GOT3 (cell line): ENCODE measurements around the gene SNX3.
A peak's percentile ranks its signal among the peaks of the same experiment; 100 is the strongest.
"Not testable (repeated sequence)": the region's sequence is repeated elsewhere in the genome, so short reads cannot be mapped to it uniquely, and the experiment has no call there.

Experiments
- DNase-seq: peaks from one replicate; lab custom pipeline; 2025; ENCODE audit warnings: mixed read lengths; lab: John Stamatoyannopoulos, UW

Gene SNX3

GRCh38 chr6:108260809-108261569 is at the start of gene SNX3:
SNX3 (minus strand) TSS chr6:108261040; CDS start chr6:108260921, 119 bp downstream.
- peak; percentile 83 for DNase-seq

- no peak for DNase-seq
Measured at GRCh38 chr6:108309844-108310243, 49.0 kb upstream of the SNX3 start.

GRCh38 chr6:108308641-108309040 is 47.8 kb upstream of the SNX3 start:
- DNase-seq: not testable (repeated sequence)

GRCh38 chr6:108304646-108305045 is 43.8 kb upstream of the SNX3 start:
- DNase-seq: no peak

GRCh38 chr6:108302386-108302785 is 41.5 kb upstream of the SNX3 start:
- no peak for DNase-seq

- DNase-seq: no peak
Measured at GRCh38 chr6:108295676-108296075, 34.8 kb upstream of the SNX3 start.

GRCh38 chr6:108294727-108295625 is 34.1 kb upstream of the SNX3 start, which contains the start of gene AFG1L:
AFG1L (plus strand) TSS chr6:108295054; CDS start chr6:108295080, 26 bp downstream.
- peak; percentile 70 for DNase-seq

GRCh38 chr6:108294297-108294726 is 33.5 kb upstream of the SNX3 start:
- DNase-seq: no peak

GRCh38 chr6:108293527-108294296 is 32.9 kb upstream of the SNX3 start:
- no peak for DNase-seq

- not testable (repeated sequence) for DNase-seq
Measured at GRCh38 chr6:108292561-108292960, 31.7 kb upstream of the SNX3 start.

GRCh38 chr6:108291091-108291490 is 30.3 kb upstream of the SNX3 start:
- DNase-seq: no peak

- no peak for DNase-seq
Measured at GRCh38 chr6:108288742-108289141, 27.9 kb upstream of the SNX3 start.

GRCh38 chr6:108287373-108287772 is 26.5 kb upstream of the SNX3 start:
- DNase-seq: no peak

GRCh38 chr6:108286366-108286765 is 25.5 kb upstream of the SNX3 start:
- no peak for DNase-seq

GRCh38 chr6:108285381-108285780 is 24.5 kb upstream of the SNX3 start:
- DNase-seq: no peak

- no peak for DNase-seq
Measured at GRCh38 chr6:108277831-108278230, 17.0 kb upstream of the SNX3 start.

- DNase-seq: no peak
Measured at GRCh38 chr6:108277295-108277694, 16.5 kb upstream of the SNX3 start.

GRCh38 chr6:108275976-108276375 is 15.1 kb upstream of the SNX3 start:
- DNase-seq: no peak

- DNase-seq: no peak
Measured at GRCh38 chr6:108274546-108274945, 13.7 kb upstream of the SNX3 start.

GRCh38 chr6:108269955-108270354 is 9.1 kb upstream of the SNX3 start:
- not testable (repeated sequence) for DNase-seq

- no peak for DNase-seq
Measured at GRCh38 chr6:108268845-108269244, 8.0 kb upstream of the SNX3 start.

GRCh38 chr6:108263371-108263770 is 2.5 kb upstream of the SNX3 start:
- no peak for DNase-seq
